H1 (cell line): ENCODE measurements around the gene LYZL4. TPM values are rescaled to one million over a fixed set of nuclear protein-coding genes. Genes with fewer than 3 reads are reported as not detected.

ENCODE experiments used
- CTCF ChIA-PET: fragments of 300-600 bp; sonication (Branson Sonifier 250); formaldehyde crosslinking; loops from one replicate; lab custom pipeline; 2021; ENCODE audit not compliant: partially characterized antibody; lab: Charles Lee
- POLR2A ChIA-PET: fragments of 300-600 bp; sonication (Branson Sonifier 250); formaldehyde crosslinking; loops from one replicate; lab custom pipeline; 2021; ENCODE audit warnings: inconsistent platforms; ENCODE audit not compliant: partially characterized antibody; lab: Charles Lee
- DNase-seq, 2 experiments: peaks; one replicate each; pipeline versions ENCODE4 v3.0.0 to v3.0.0-alpha.2; 2010 to 2022; ENCODE audit warnings: low spot score in 2 of 2, low read depth in 1 of 2, mixed read lengths in 1 of 2
- FAIRE-seq: peaks from 2 replicates; lab custom pipeline; 2011; peaks lifted over from hg19 to GRCh38; lab: Jason Lieb, UNC
- H2AFZ ChIP-seq: 2 replicates; pipeline ENCODE4 v1.8.1; 2012; ENCODE audit warnings: low read length, inconsistent platforms
- H2AK5ac ChIP-seq: 2 replicates; pipeline ENCODE4 v1.6.1; 2013; ENCODE audit warnings: low read depth, low read length
- H2BK120ac ChIP-seq: replicated peaks from 2 replicates; pipeline ENCODE3; 2013; ENCODE audit warnings: low read depth, low read length, inconsistent platforms
- H2BK12ac ChIP-seq: 2 replicates; pipeline ENCODE4 v1.6.1; 2013; ENCODE audit warnings: low read depth, low read length
- H2BK15ac ChIP-seq: 2 replicates; pipeline ENCODE4 v1.6.1; 2013; ENCODE audit warnings: low read length
- H2BK20ac ChIP-seq: 2 replicates; pipeline ENCODE4 v1.6.1; 2013; ENCODE audit warnings: low read length
- H2BK5ac ChIP-seq: 2 replicates; pipeline ENCODE4 v1.6.1; 2013; ENCODE audit warnings: low read depth, low read length
- H3K14ac ChIP-seq: 2 replicates; pipeline ENCODE4 v1.6.1; 2013; ENCODE audit warnings: inconsistent platforms; ENCODE audit not compliant: insufficient read length
- H3K18ac ChIP-seq: 2 replicates; pipeline ENCODE4 v1.6.1; 2013; ENCODE audit warnings: low read length; ENCODE audit errors: extremely low read depth
- H3K23ac ChIP-seq: 2 replicates; pipeline ENCODE4 v1.6.1; 2013; ENCODE audit warnings: inconsistent platforms; ENCODE audit not compliant: insufficient read length
- H3K23me2 ChIP-seq: 2 replicates; pipeline ENCODE4 v1.6.1; 2013; ENCODE audit warnings: low read depth, low read length
- H3K27ac ChIP-seq: 2 replicates; pipeline ENCODE4 v1.6.1; 2011; ENCODE audit warnings: low read depth, low read length, inconsistent platforms
- H3K27me3 ChIP-seq, 4 experiments: replicated peaks in 1 of 4; 1 replicate in 1 of 4; 2 replicates in 3 of 4; pipeline versions ENCODE4 v1.6.1 to v1.8.1; 2011 to 2013; ENCODE audit warnings: low read length in 3 of 4, mild to moderate bottlenecking in 3 of 4, inconsistent platforms in 2 of 4, mixed read lengths in 2 of 4, moderate library complexity in 1 of 4; ENCODE audit not compliant: control insufficient read depth in 3 of 4, insufficient read depth in 3 of 4; ENCODE audit errors: extremely low read depth in 1 of 4
- H3K36me3 ChIP-seq, 4 experiments: 2 replicates each; pipeline versions ENCODE4 v1.6.1 to v1.8.1; 2011 to 2013; ENCODE audit warnings: mild to moderate bottlenecking in 4 of 4, low read length in 3 of 4, moderate library complexity in 2 of 4, control low read depth in 1 of 4, inconsistent platforms in 1 of 4; ENCODE audit not compliant: insufficient read depth in 4 of 4, control insufficient read depth in 2 of 4
- H3K4ac ChIP-seq: replicated peaks from 2 replicates; pipeline ENCODE3; 2013; ENCODE audit warnings: low read length, low read depth, mixed read lengths, inconsistent platforms; ENCODE audit not compliant: insufficient read length
- H3K4me1 ChIP-seq, 4 experiments: replicated peaks in 1 of 4; 1 replicate in 1 of 4; 2 replicates in 3 of 4; pipeline versions ENCODE4 v1.6.1 to v1.8.1; 2011 to 2013; ENCODE audit warnings: low read length in 3 of 4, inconsistent platforms in 2 of 4, mixed read lengths in 1 of 4; ENCODE audit not compliant: insufficient read depth in 4 of 4, control insufficient read depth in 3 of 4
- H3K4me2 ChIP-seq, 2 experiments: 2 replicates each; pipeline versions ENCODE4 v1.6.1 to v1.8.1; 2011 to 2013; ENCODE audit warnings: low read depth in 2 of 2, low read length in 2 of 2, control low read depth in 1 of 2, inconsistent platforms in 1 of 2, mild to moderate bottlenecking in 1 of 2; ENCODE audit not compliant: insufficient read depth in 1 of 2
- H3K4me3 ChIP-seq, 4 experiments: fragments of 200-600, 300-600 bp in 1 of 4; sonication (generic), shearing (Covaris generic), sonication (Bioruptor Twin) in 1 of 4; 2 replicates each; pipeline versions ENCODE4 v1.5.1 to v1.8.1; 2011 to 2016; ENCODE audit warnings: low read length in 4 of 4, low read depth in 3 of 4, control low read depth in 2 of 4, inconsistent platforms in 2 of 4, mild to moderate bottlenecking in 2 of 4, mixed read lengths in 1 of 4, moderate library complexity in 1 of 4; ENCODE audit not compliant: insufficient read depth in 2 of 4; ENCODE audit errors: extremely low read depth in 1 of 4
- H3K56ac ChIP-seq: replicated peaks from 2 replicates; pipeline ENCODE3; 2013; ENCODE audit warnings: low read depth, mild to moderate bottlenecking, mixed read lengths, low read length, inconsistent platforms; ENCODE audit not compliant: insufficient read length
- H3K79me1 ChIP-seq: 2 replicates; pipeline ENCODE4 v1.6.1; 2013; ENCODE audit warnings: low read depth, low read length, control low read depth
- H3K79me2 ChIP-seq, 2 experiments: 2 replicates each; pipeline versions ENCODE4 v1.6.1 to v1.8.1; 2012 to 2013; ENCODE audit warnings: low read length in 2 of 2, mild to moderate bottlenecking in 2 of 2, inconsistent platforms in 1 of 2; ENCODE audit not compliant: insufficient read depth in 2 of 2, control insufficient read depth in 1 of 2
- H3K9ac ChIP-seq, 4 experiments: replicated peaks in 1 of 4; 1 replicate in 1 of 4; 2 replicates in 3 of 4; pipeline versions ENCODE4 v1.6.1 to v1.8.1; 2011 to 2013; ENCODE audit warnings: low read depth in 3 of 4, low read length in 3 of 4, control low read depth in 2 of 4, mild to moderate bottlenecking in 2 of 4, moderate library complexity in 2 of 4, inconsistent platforms in 1 of 4; ENCODE audit errors: extremely low read depth in 1 of 4
- H3K9me3 ChIP-seq, 2 experiments: 2 replicates each; pipeline versions ENCODE4 v1.6.1 to v1.8.1; 2012 to 2013; ENCODE audit warnings: mild to moderate bottlenecking in 2 of 2, moderate library complexity in 2 of 2, control low read depth in 1 of 2, inconsistent platforms in 1 of 2, low read depth in 1 of 2, low read length in 1 of 2, mixed read lengths in 1 of 2; ENCODE audit not compliant: insufficient read depth in 2 of 2
- H4K20me1 ChIP-seq, 2 experiments: replicated peaks in 1 of 2; 2 replicates each; pipeline versions ENCODE3 to v1.8.1; 2011 to 2013; ENCODE audit warnings: inconsistent platforms in 2 of 2, low read length in 2 of 2, mild to moderate bottlenecking in 1 of 2; ENCODE audit not compliant: insufficient read depth in 2 of 2, control insufficient read depth in 1 of 2
- H4K5ac ChIP-seq: 2 replicates; pipeline ENCODE4 v1.6.1; 2013; ENCODE audit warnings: low read length, low read depth, mixed read lengths, inconsistent platforms; ENCODE audit not compliant: insufficient read length
- H4K8ac ChIP-seq: 2 replicates; pipeline ENCODE4 v1.8.0; 2013; ENCODE audit warnings: mild to moderate bottlenecking, moderate library complexity, low read length, inconsistent platforms; ENCODE audit not compliant: insufficient read depth; ENCODE audit errors: extremely low read depth
- H4K91ac ChIP-seq: replicated peaks from 2 replicates; pipeline ENCODE3; 2013; ENCODE audit warnings: low read length, mixed read lengths, inconsistent platforms; ENCODE audit not compliant: insufficient read length
- ASH2L ChIP-seq: fragments of 200-600, 300-600 bp; sonication (generic); IDR thresholded peaks from one replicate; pipeline ENCODE4 v1.7.1; 2017; ENCODE audit warnings: low read length
- BCL11A ChIP-seq, 2 experiments: IDR thresholded peaks; one replicate each; pipeline ENCODE4 v1.6.1; 2011; ENCODE audit warnings: low read depth in 2 of 2, low read length in 2 of 2, mild to moderate bottlenecking in 2 of 2
- CBX5 ChIP-seq: fragments of 300-800, 300-1000 bp; sonication (generic); IDR thresholded peaks from 2 replicates; pipeline ENCODE4 v1.7.1; 2016; ENCODE audit warnings: antibody characterized with exemption, low read length, low read depth
- CBX8 ChIP-seq: fragments of 300-800, 300-1000 bp; sonication (generic); IDR thresholded peaks from 2 replicates; pipeline ENCODE4 v1.7.1; 2016; ENCODE audit warnings: low read depth, low read length, borderline replicate concordance
- CEBPB ChIP-seq: IDR thresholded peaks from 2 replicates; pipeline ENCODE4 v1.6.1; 2012; ENCODE audit warnings: low read depth, low read length
- EZH2 ChIP-seq: fragments of 200-600 bp; sonication (generic); IDR thresholded peaks from 2 replicates; pipeline ENCODE4 v1.7.1; 2012; ENCODE audit warnings: low read depth, mild to moderate bottlenecking, moderate library complexity, low read length, inconsistent platforms; ENCODE audit not compliant: severe bottlenecking
- FOSL1 ChIP-seq: IDR thresholded peaks from 2 replicates; pipeline ENCODE4 v1.6.1; 2011; ENCODE audit warnings: mild to moderate bottlenecking, low read depth, low read length, moderate library complexity; ENCODE audit not compliant: insufficient read depth
- HDAC2 ChIP-seq, 2 experiments: fragments of 300-600 bp in 1 of 2; sonication (generic) in 1 of 2; IDR thresholded peaks; 2 replicates each; pipeline ENCODE4 v1.6.1; 2011 to 2012; ENCODE audit warnings: low read depth in 2 of 2, low read length in 2 of 2, mild to moderate bottlenecking in 2 of 2, moderate library complexity in 2 of 2, borderline replicate concordance in 1 of 2, inconsistent platforms in 1 of 2
- NANOG ChIP-seq: IDR thresholded peaks from 2 replicates; pipeline ENCODE4 v1.6.1; 2011; ENCODE audit warnings: low read length, low read depth, mild to moderate bottlenecking, inconsistent platforms; ENCODE audit not compliant: insufficient read depth, poor library complexity, severe bottlenecking
- RFX5 ChIP-seq: IDR thresholded peaks from 2 replicates; pipeline ENCODE4 v1.6.1; 2011; ENCODE audit warnings: low read depth, low read length, improper control_type of control experiment, borderline replicate concordance
- TAF7 ChIP-seq: optimal IDR thresholded peaks from 2 replicates; pipeline ENCODE3; 2011; ENCODE audit warnings: low read depth, mild to moderate bottlenecking, inconsistent platforms, low read length, moderate library complexity, borderline replicate concordance
- TBP ChIP-seq: IDR thresholded peaks from 2 replicates; pipeline ENCODE4 v1.6.1; 2011; ENCODE audit warnings: low read depth, low read length, improper control_type of control experiment
- YY1 ChIP-seq: IDR thresholded peaks from 2 replicates; pipeline ENCODE4 v1.6.1; 2011; ENCODE audit warnings: low read depth, mild to moderate bottlenecking, low read length
- WGBS, 2 experiments: shearing (Covaris generic) in 1 of 2; methylation state at CpG; one replicate each; pipeline versions ENCODE4 v1.1.6 to v1.1.7; 2013 to 2015; ENCODE audit warnings: low lambda C conversion rate in 2 of 2, mixed read lengths in 2 of 2, inconsistent platforms in 1 of 2, low coverage in 1 of 2, missing lambda C conversion rate in 1 of 2; ENCODE audit not compliant: insufficient replicate concordance in 2 of 2, insufficient coverage in 1 of 2, insufficient read length in 1 of 2; ENCODE audit errors: extremely low coverage in 1 of 2, missing lambda C conversion rate in 1 of 2; 5-methylcytosine and 5-hydroxymethylcytosine counted together
- polyA plus RNA-seq, 7 experiments: library from polyadenylated mRNA; depleted of rRNA in 3 of 7; stranded (reverse) in 5 of 7; unstranded in 2 of 7; fragments of >200 nt in 5 of 7; fragments of 200-250 nt in 2 of 7; gene quantifications; 1 replicate in 5 of 7; 2 replicates in 1 of 7; 4 replicates in 1 of 7; pipeline versions ENCODE4 v1.2.1 to v1.2.3, GENCODE V29; 2011 to 2013; ENCODE audit warnings: missing spikeins in 2 of 7, mixed read lengths in 2 of 7
- total RNA-seq: library from RNA; stranded (reverse); fragmentation: NEBNext Ultra II Directional; extraction: Animal tissue kit (Norgen Biotek cat#: 25700); gene quantifications from 2 replicates; pipeline ENCODE4 v1.2.1, GENCODE V29; 2021

The LYZL4 gene
- total and polyA plus RNA-seq, 2 of the 8 experiments (the other 6 are each of a cell fraction or from before 2014, with no cell fraction given) = not detected

DNA sequence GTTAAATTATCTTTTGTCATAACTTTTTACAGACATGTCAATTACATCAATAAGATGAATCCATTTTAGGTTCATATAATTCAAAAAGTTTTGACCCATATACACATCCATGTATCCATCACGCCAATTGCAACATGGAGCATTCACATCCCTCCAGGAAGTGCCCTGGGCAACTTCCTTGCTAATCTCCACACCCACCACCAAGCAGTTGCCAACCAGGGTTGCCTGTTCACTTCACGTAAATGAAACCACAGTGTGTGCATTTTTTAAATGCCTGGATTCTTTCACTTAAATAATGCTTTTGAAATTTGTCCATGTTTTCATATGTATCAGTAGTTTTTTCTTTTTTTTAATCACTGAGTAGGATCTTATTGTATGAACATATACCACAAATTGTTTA is 40.7 kb upstream of the LYZL4 start:
- H3K4me2 ChIP-seq = no peak overlapping the region
- ChIA-PET POLR2A (no interaction called here), CTCF (interaction anchor here (0.6 to 1.7 kb wide), 6 partner anchors 68 to 240 kb away, joined by 3 to 7 read pairs (median 3); no protein-coding TSS in a partner anchor)
- no peak overlapping the region for H2BK20ac ChIP-seq
- 95% methylated on average over 2 of the region's 2 CpGs; no CpG with 5 or more reads in 1 of the 2 experiments for WGBS, 2 experiments
- H3K4me3 ChIP-seq = no peak overlapping the region
- no peak overlapping the region for H4K91ac ChIP-seq
- no peak overlapping the region for H2BK15ac ChIP-seq
- H3K27ac ChIP-seq = no peak overlapping the region
- H2AFZ ChIP-seq = no peak overlapping the region
- H3K56ac ChIP-seq = no peak overlapping the region
- H3K9ac ChIP-seq = no peak overlapping the region
- H3K14ac ChIP-seq = no peak overlapping the region
- no peaks in the 10 kb centered on the region for H3K79me1 ChIP-seq
- no peaks in the 10 kb centered on the region for H3K79me2 ChIP-seq
- no peak overlapping the region for H2BK120ac ChIP-seq
- H3K23ac ChIP-seq = no peak overlapping the region
- no peak overlapping the region for H2BK12ac ChIP-seq
- DNase-seq (no peak), FAIRE-seq (no peak)
- no peak overlapping the region for H3K4ac ChIP-seq
- no peaks in the 10 kb centered on the region for H3K23me2 ChIP-seq
- H3K36me3 ChIP-seq = no peaks in the 10 kb centered on the region
- no peaks in the 10 kb centered on the region for H3K27me3 ChIP-seq
- no peak overlapping the region for H2AK5ac ChIP-seq
- H3K9me3 ChIP-seq = peaks cover 0 to 3% of the 10 kb centered on the region in 2 experiments; a peak in 1 of 4 replicates
- H4K5ac ChIP-seq = no peak overlapping the region
- peaks cover 4 to 14% (median 10%) of the 10 kb centered on the region in 4 experiments; a peak in 6 of 7 replicates for H3K4me1 ChIP-seq
- H4K20me1 ChIP-seq = no peaks in the 10 kb centered on the region
- no peak overlapping the region for H3K18ac ChIP-seq
- H4K8ac ChIP-seq = no peak overlapping the region
- H2BK5ac ChIP-seq = no peak overlapping the region
- TF ChIP-seq CBX8 (no peak), TBP (no peak), HDAC2 (IDR thresholded peaks at IDR 0.05; ENCODE audit: borderline replicate concordance in 1 of 2, low read depth in 2 of 2, low read length in 2 of 2) (no peak), EZH2 (no peak), CBX5 (no peak), NANOG (no peak), CEBPB (no peak), ASH2L (no peak), FOSL1 (no peak), RFX5 (no peak), TAF7 (no peak), BCL11A (IDR thresholded peaks at IDR 0.05; ENCODE audit: low read depth in 2 of 2, low read length in 2 of 2) (no peak), YY1 (no peak)
